Osteoblast (primary cell): ENCODE measurements around the gene CD7. TPM values are rescaled to one million over a fixed set of nuclear protein-coding genes. Genes with fewer than 3 reads are reported as not detected.

Experiments
- DNase-seq: peaks from one replicate; pipeline ENCODE4 v3.0.0; 2011; ENCODE audit warnings: low spot score, mixed read lengths; ENCODE audit not compliant: insufficient read length; ENCODE audit errors: missing footprints
- H2AFZ ChIP-seq: 2 replicates; pipeline ENCODE4 v1.6.0; 2011; ENCODE audit warnings: mild to moderate bottlenecking, low read length
- H3K27ac ChIP-seq: 2 replicates; pipeline ENCODE4 v1.5.1; 2011; ENCODE audit warnings: mild to moderate bottlenecking, low read depth, low read length, moderate library complexity
- H3K27me3 ChIP-seq: 2 replicates; pipeline ENCODE4 v1.6.0; 2012; ENCODE audit warnings: mild to moderate bottlenecking, control low read depth, inconsistent platforms, low read length, moderate library complexity; ENCODE audit not compliant: insufficient read depth
- H3K36me3 ChIP-seq: 2 replicates; pipeline ENCODE4 v1.5.1; 2011; ENCODE audit warnings: mild to moderate bottlenecking, low read length, control low read depth, moderate library complexity; ENCODE audit not compliant: insufficient read depth
- H3K4me1 ChIP-seq: 2 replicates; pipeline ENCODE4 v1.5.1; 2011; ENCODE audit warnings: mild to moderate bottlenecking, low read length, control low read depth, moderate library complexity; ENCODE audit not compliant: insufficient read depth
- H3K4me2 ChIP-seq: 2 replicates; pipeline ENCODE4 v1.6.0; 2011; ENCODE audit warnings: mild to moderate bottlenecking, low read length; ENCODE audit not compliant: insufficient read depth
- H3K4me3 ChIP-seq: fragments of 200-600 bp; sonication (generic); 3 replicates; pipeline ENCODE4 v1.5.1; 2012; ENCODE audit warnings: mild to moderate bottlenecking, low read length, inconsistent platforms; ENCODE audit not compliant: insufficient read depth
- H3K79me2 ChIP-seq: 2 replicates; pipeline ENCODE4 v1.6.0; 2012; ENCODE audit warnings: mild to moderate bottlenecking, low read length, control low read depth, inconsistent platforms; ENCODE audit not compliant: insufficient read depth
- H3K9me3 ChIP-seq: 2 replicates; pipeline ENCODE4 v1.5.1; 2011; ENCODE audit warnings: low read depth, low read length, control low read depth
- H4K20me1 ChIP-seq: 2 replicates; pipeline ENCODE4 v1.6.0; 2012; ENCODE audit warnings: mild to moderate bottlenecking, low read length, control low read depth; ENCODE audit not compliant: insufficient read depth
- total RNA-seq: library from RNA; depleted of rRNA; stranded (reverse); fragments of >200 nt; gene quantifications from 2 replicates; pipeline ENCODE4 v1.2.3, GENCODE V29; 2012
- TF ChIP-seq, protein P1 (sequence below): IDR thresholded peaks from 2 replicates; pipeline ENCODE4 v1.5.1; 2011; ENCODE audit warnings: mild to moderate bottlenecking, low read depth, low read length, moderate library complexity; ENCODE audit errors: extremely low read depth

Gene CD7
- total RNA-seq, 1 donor = not detected

DNA sequence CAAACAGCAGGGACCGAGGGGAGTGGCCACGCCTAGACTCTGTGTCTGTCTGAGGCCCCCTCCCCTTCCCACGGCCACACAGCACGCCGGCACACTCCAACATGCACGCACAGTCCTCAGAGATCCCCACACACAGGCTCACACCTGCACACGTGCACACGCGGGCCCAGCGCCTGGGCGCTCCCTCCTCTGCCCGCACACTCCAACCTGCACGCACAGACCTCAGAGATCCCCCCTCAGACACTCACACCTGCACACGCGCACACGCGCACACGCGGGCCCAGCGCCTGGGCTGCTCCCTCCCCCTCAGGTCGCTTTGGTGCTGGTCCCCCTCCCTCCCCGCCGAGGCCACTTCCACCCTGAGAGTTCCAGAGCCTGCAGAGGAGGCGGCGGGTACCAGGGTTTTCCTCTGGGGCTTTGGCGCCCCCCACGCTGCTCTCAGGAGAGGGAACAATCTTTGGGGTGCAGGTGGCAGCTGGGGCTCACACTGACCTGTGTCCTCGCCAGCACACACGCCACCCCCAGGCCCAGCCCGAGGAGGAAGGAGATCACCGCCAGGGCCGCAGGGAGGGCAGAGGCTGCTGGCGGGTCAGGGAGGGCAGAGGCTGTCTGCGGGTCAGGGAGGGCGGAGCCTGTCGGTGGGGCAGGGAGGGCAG lies 1.6 kb downstream of the CD7 start:
- Histone ChIP-seq H3K79me2 (no peaks in the 10 kb centered on the region), H3K27ac (no peak overlapping the region), H2AFZ (no peak overlapping the region), H3K36me3 (no peaks in the 10 kb centered on the region), H3K27me3 (peaks cover 29% of the 10 kb centered on the region), H3K4me3 (no peak overlapping the region), H3K4me1 (no peaks in the 10 kb centered on the region), H4K20me1 (no peaks in the 10 kb centered on the region), H3K4me2 (no peak overlapping the region), H3K9me3 (no peaks in the 10 kb centered on the region)
- peak; percentile 81 for DNase-seq
- TF ChIP-seq, protein P1, sequence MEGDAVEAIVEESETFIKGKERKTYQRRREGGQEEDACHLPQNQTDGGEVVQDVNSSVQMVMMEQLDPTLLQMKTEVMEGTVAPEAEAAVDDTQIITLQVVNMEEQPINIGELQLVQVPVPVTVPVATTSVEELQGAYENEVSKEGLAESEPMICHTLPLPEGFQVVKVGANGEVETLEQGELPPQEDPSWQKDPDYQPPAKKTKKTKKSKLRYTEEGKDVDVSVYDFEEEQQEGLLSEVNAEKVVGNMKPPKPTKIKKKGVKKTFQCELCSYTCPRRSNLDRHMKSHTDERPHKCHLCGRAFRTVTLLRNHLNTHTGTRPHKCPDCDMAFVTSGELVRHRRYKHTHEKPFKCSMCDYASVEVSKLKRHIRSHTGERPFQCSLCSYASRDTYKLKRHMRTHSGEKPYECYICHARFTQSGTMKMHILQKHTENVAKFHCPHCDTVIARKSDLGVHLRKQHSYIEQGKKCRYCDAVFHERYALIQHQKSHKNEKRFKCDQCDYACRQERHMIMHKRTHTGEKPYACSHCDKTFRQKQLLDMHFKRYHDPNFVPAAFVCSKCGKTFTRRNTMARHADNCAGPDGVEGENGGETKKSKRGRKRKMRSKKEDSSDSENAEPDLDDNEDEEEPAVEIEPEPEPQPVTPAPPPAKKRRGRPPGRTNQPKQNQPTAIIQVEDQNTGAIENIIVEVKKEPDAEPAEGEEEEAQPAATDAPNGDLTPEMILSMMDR = no peak

DNA sequence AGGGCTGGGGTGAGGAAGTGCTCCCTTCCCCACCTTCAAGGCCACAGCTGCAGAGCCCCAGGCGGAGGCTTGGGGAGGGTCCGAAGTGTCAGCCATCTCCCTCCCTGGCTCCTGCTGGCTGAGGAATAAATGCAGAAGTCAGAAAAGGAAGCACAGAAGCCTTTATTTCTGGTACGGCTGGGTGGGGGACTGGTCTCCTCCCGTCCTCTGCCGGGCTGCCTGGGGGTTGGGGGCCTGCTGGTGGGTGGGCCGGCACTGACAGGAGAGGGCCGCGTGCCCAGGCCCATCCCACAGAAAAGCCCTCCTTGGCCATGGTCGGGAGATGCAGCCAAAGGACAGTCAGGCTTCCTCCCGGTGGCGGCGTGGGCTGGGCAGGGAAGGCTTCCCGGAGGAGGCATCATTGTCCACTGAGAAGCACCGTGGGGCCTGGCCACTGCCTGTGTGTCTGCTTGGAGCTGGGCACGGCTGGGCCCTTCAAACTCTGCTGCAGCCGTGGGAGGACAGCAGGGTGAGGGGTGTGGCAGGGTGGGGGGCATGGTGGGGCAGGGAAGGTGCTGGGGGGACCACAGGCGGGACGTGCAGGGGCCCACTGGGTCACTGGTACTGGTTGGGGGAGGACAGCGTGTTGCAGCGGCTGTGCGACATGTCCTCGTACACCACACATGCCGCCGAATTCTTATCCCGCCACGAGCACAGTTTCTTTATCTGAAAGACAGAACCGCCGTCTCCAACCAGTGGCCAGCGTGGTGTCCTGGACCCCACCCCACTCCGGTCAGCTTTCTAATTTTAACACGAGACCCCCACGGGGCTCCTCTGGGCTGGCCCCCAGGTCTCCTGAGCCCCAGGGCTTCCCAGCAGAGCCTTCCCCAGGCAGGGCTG lies 2.4 kb downstream of the CD7 start:
- no peaks in the 10 kb centered on the region for H3K79me2 ChIP-seq
- no peak overlapping the region for H2AFZ ChIP-seq
- H3K4me1 ChIP-seq = no peaks in the 10 kb centered on the region
- no peaks in the 10 kb centered on the region for H3K36me3 ChIP-seq
- no peak overlapping the region for H3K4me2 ChIP-seq
- no peak overlapping the region for H3K4me3 ChIP-seq
- peaks cover 34% of the 10 kb centered on the region for H3K27me3 ChIP-seq
- TF ChIP-seq, protein P1 = no peak
- H3K9me3 ChIP-seq = no peaks in the 10 kb centered on the region
- H3K27ac ChIP-seq = no peak overlapping the region
- peak; percentile 86 for DNase-seq
- H4K20me1 ChIP-seq = no peaks in the 10 kb centered on the region

DNA sequence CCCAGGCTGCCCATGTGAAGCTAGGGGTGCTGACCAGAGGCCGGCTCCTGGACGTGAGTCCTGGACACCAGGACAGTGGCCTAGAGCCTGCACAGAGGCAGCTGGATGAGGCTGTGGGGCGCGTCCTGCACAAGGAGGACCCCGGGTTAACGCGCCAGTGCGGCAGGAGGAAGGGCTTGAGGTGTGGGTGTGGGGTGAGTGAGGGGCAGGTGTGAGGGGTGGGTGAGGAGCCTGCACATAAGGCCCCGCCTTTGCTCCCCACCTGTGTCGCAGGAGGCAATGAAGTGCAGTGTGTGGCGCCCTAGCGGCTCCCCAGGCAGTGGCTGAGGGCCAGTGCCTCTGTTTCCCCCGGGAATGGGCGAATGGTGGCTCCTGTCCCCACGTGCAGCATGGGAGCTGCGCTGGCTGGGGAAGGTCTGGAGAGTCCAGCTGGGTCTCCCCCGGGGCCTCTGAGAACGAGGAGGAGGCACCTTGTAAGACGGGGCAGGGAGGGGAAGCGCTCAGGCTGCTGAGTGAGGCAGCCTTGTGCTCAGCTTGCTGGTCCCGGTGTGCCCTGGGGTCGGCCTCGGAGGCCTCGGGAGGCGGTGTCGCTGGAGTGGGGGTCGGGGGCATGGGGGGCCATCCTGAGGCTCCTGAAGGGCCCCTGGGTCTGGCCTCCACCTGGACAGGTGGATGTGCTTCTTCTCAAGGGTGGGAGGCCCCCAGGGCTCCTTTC lies 3.2 kb downstream of the CD7 start:
- Histone ChIP-seq H3K79me2 (no peaks in the 10 kb centered on the region), H2AFZ (no peak overlapping the region), H3K4me1 (no peaks in the 10 kb centered on the region), H3K4me3 (no peak overlapping the region), H4K20me1 (no peaks in the 10 kb centered on the region), H3K27ac (no peak overlapping the region), H3K36me3 (no peaks in the 10 kb centered on the region), H3K27me3 (peaks cover 41% of the 10 kb centered on the region), H3K4me2 (no peak overlapping the region), H3K9me3 (no peaks in the 10 kb centered on the region)
- DNase-seq = no peak
- TF ChIP-seq, protein P1 = no peak
